ENCODE measurements around the gene ZDHHC14.

DNA sequence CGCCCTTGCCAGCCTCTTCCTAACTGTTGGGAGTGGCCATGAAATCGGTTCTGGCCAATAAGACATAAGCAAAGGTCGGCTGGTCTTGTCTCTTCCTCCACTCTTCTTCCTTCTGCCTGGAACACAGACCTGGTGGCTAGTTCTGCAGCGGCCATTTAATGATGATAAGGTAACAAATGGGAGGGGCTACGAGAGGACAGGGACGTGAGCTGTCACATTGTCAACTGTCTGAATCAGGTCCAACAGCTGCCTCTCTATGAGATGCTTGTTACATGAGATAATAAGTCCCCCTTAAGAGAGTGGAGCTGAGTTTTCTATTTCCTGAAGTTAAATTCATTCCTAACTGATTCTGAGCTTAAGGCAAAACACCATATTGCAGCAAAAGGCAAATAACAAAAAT is 45.2 kb upstream of the ZDHHC14 start:
- TF ChIP-seq, protein P1, sequence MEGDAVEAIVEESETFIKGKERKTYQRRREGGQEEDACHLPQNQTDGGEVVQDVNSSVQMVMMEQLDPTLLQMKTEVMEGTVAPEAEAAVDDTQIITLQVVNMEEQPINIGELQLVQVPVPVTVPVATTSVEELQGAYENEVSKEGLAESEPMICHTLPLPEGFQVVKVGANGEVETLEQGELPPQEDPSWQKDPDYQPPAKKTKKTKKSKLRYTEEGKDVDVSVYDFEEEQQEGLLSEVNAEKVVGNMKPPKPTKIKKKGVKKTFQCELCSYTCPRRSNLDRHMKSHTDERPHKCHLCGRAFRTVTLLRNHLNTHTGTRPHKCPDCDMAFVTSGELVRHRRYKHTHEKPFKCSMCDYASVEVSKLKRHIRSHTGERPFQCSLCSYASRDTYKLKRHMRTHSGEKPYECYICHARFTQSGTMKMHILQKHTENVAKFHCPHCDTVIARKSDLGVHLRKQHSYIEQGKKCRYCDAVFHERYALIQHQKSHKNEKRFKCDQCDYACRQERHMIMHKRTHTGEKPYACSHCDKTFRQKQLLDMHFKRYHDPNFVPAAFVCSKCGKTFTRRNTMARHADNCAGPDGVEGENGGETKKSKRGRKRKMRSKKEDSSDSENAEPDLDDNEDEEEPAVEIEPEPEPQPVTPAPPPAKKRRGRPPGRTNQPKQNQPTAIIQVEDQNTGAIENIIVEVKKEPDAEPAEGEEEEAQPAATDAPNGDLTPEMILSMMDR (IDR thresholded peaks at IDR 0.05): no peak
- no peak for TF ChIP-seq POLR2AphosphoS5 (IDR thresholded peaks at IDR 0.05)
